OCI-M2 (cell line): Measurements from ENCODE around the gene RPL36A.

Experiments used
- DNase-seq: peaks from one replicate; lab custom pipeline; 2025; ENCODE audit not compliant: unreplicated experiment; lab: John Stamatoyannopoulos, UW

RPL36A gene

GRCh38 chrX:101391831-101392230 is 1.0 kb downstream of the RPL36A start:
- no peak for DNase-seq

GRCh38 chrX:101393530-101394305 is 2.9 kb downstream of the RPL36A start:
- no peak for DNase-seq

GRCh38 chrX:101394372-101394771 is 3.6 kb downstream of the RPL36A start:
- no peak for DNase-seq

- no peak for DNase-seq
Observed at GRCh38 chrX:101395789-101396188, 5.0 kb downstream of the RPL36A start.

GRCh38 chrX:101397779-101398178 is 7.0 kb downstream of the RPL36A start:
- DNase-seq, result no peak

- no peak for DNase-seq
Observed at GRCh38 chrX:101398694-101399093, 7.9 kb downstream of the RPL36A start.

- no peak for DNase-seq
Observed at GRCh38 chrX:101399825-101400224, 9.0 kb downstream of the RPL36A start.

- no peak for DNase-seq
Observed at GRCh38 chrX:101407167-101407747, 16.4 kb downstream of the RPL36A start.

GRCh38 chrX:101407748-101408531 is 17.1 kb downstream of the RPL36A start, which contains the start of the genes GLA and HNRNPH2:
Gene GLA (minus strand): TSS chrX:101407925. CDS start chrX:101407903, 22 bp downstream.
Gene HNRNPH2 (plus strand): TSS chrX:101408222. CDS start chrX:101411989, 3,767 bp downstream.
- peak; percentile 67 for DNase-seq

- no peak for DNase-seq
Observed at GRCh38 chrX:101408532-101408841, 17.7 kb downstream of the RPL36A start.

GRCh38 chrX:101409043-101409442 is 18.2 kb downstream of the RPL36A start:
- DNase-seq, result no peak

- DNase-seq, result no peak
Observed at GRCh38 chrX:101410461-101410860, 19.6 kb downstream of the RPL36A start.

GRCh38 chrX:101411984-101412383 is 21.2 kb downstream of the RPL36A start:
- DNase-seq, result no peak

- DNase-seq, result peak; percentile 2
Observed at GRCh38 chrX:101415180-101416145, 24.7 kb downstream of the RPL36A start.

GRCh38 chrX:101416691-101417090 is 25.9 kb downstream of the RPL36A start:
- no peak for DNase-seq

GRCh38 chrX:101417190-101417589 is 26.4 kb downstream of the RPL36A start:
- no peak for DNase-seq

GRCh38 chrX:101417981-101418841 is 27.4 kb downstream of the RPL36A start:
- no peak for DNase-seq

- no peak for DNase-seq
Observed at GRCh38 chrX:101419489-101419888, 28.7 kb downstream of the RPL36A start.

GRCh38 chrX:101427954-101428353 is 37.1 kb downstream of the RPL36A start:
- DNase-seq, result no peak

- DNase-seq, result no peak
Observed at GRCh38 chrX:101429934-101430333, 39.1 kb downstream of the RPL36A start.
